Measurements from ENCODE around the gene DEK.

The DEK gene

GRCh38 chr6:18302561-18303439 lies 38.5 kb upstream of the DEK start:
- no peaks in the 10 kb centered on the region for H3K36me3 Mint-ChIP-seq (ENCODE audit: low read depth)
- H3K4me1 Mint-ChIP-seq, result no peaks in the 10 kb centered on the region
- DNase-seq, result no peak

GRCh38 chr6:18293076-18293904 lies 29.0 kb upstream of the DEK start:
- no peak overlapping the region for H3K4me3 Mint-ChIP-seq

More at GRCh38 chr6:18302561-18303439, 38.5 kb upstream of the DEK start:
- Mint-ChIP-seq H3K27me3 (ENCODE audit: low read depth, poor library complexity) (peaks cover 2% of the 10 kb centered on the region), H3K4me3 (no peak overlapping the region), H3K27ac (no peak overlapping the region), H3K9me3 (no peaks in the 10 kb centered on the region)
- TF ChIP-seq CTCF (IDR thresholded peaks at IDR 0.05), result no peak

GRCh38 chr6:18289283-18289682 lies 25.0 kb upstream of the DEK start:
- Mint-ChIP-seq H3K4me1 (no peaks in the 10 kb centered on the region), H3K4me3 (no peak overlapping the region), H3K9me3 (no peaks in the 10 kb centered on the region), H3K36me3 (ENCODE audit: low read depth) (no peaks in the 10 kb centered on the region), H3K27ac (no peak overlapping the region), H3K27me3 (ENCODE audit: low read depth, poor library complexity) (peaks cover 14% of the 10 kb centered on the region)
- TF ChIP-seq CTCF (IDR thresholded peaks at IDR 0.05), result no peak
- DNase-seq, result no peak

More at GRCh38 chr6:18293076-18293904, 29.0 kb upstream of the DEK start:
- no peaks in the 10 kb centered on the region for H3K4me1 Mint-ChIP-seq
- no peak for TF ChIP-seq CTCF (IDR thresholded peaks at IDR 0.05)
- DNase-seq, result no peak
- H3K27ac Mint-ChIP-seq, result no peak overlapping the region
- no peaks in the 10 kb centered on the region for H3K9me3 Mint-ChIP-seq
- H3K27me3 Mint-ChIP-seq (ENCODE audit: low read depth, poor library complexity), result peaks cover 11% of the 10 kb centered on the region
- no peaks in the 10 kb centered on the region for H3K36me3 Mint-ChIP-seq (ENCODE audit: low read depth)

- Mint-ChIP-seq H3K9me3 (no peaks in the 10 kb centered on the region), H3K4me3 (no peak overlapping the region), H3K36me3 (ENCODE audit: low read depth) (no peaks in the 10 kb centered on the region), H3K27ac (no peak overlapping the region), H3K27me3 (ENCODE audit: low read depth, poor library complexity) (peaks cover 20% of the 10 kb centered on the region), H3K4me1 (peaks cover 15% of the 10 kb centered on the region)
- no peak for TF ChIP-seq CTCF (IDR thresholded peaks at IDR 0.05)
- no peak for DNase-seq
Measured at GRCh38 chr6:18284261-18284660, 19.9 kb upstream of the DEK start.

- DNase-seq, result no peak
- TF ChIP-seq CTCF (IDR thresholded peaks at IDR 0.05), result no peak
Measured at GRCh38 chr6:18281564-18281963, 17.2 kb upstream of the DEK start.

More at GRCh38 chr6:18281564-18281963, 17.2 kb upstream of the DEK start:
- Mint-ChIP-seq H3K4me1 (peaks cover 25% of the 10 kb centered on the region), H3K36me3 (ENCODE audit: low read depth) (no peaks in the 10 kb centered on the region), H3K9me3 (no peaks in the 10 kb centered on the region), H3K27ac (no peak overlapping the region), H3K27me3 (ENCODE audit: low read depth, poor library complexity) (peaks cover 41% of the 10 kb centered on the region), H3K4me3 (no peak overlapping the region)
